IPS-NIHi7 (cell line): ENCODE results near the gene S100A1.
"Not testable (repeated sequence)": the region's sequence is repeated elsewhere in the genome, so short reads cannot be mapped to it uniquely, and the experiment has no call there.

Experiments
- DNase-seq: peaks from one replicate; pipeline ENCODE4 v3.0.0; 2012; ENCODE audit warnings: mixed read lengths; ENCODE audit errors: extremely low spot score

The S100A1 gene

GRCh38 chr1:153658400-153659174 lies 30.4 kb downstream of the S100A1 start, which contains the start of gene SNAPIN:
TSS of gene SNAPIN (plus strand) at chr1:153658703. CDS start at chr1:153658744, 41 bp downstream.
- peak; percentile 93 for DNase-seq

GRCh38 chr1:153659175-153659534 lies 30.9 kb downstream of the S100A1 start:
- DNase-seq = no peak

- no peak for DNase-seq
Measured at GRCh38 chr1:153659656-153660055, 31.4 kb downstream of the S100A1 start.

- no peak for DNase-seq
Measured at GRCh38 chr1:153661111-153661708, 33.0 kb downstream of the S100A1 start.

GRCh38 chr1:153662269-153662668 lies 34.0 kb downstream of the S100A1 start:
- no peak for DNase-seq

- no peak for DNase-seq
Measured at GRCh38 chr1:153663211-153663610, 35.0 kb downstream of the S100A1 start.

GRCh38 chr1:153667439-153667838 lies 39.2 kb downstream of the S100A1 start:
- DNase-seq = no peak

- DNase-seq = not testable (repeated sequence)
Measured at GRCh38 chr1:153668672-153669071, 40.4 kb downstream of the S100A1 start.

- DNase-seq = no peak
Measured at GRCh38 chr1:153669606-153670005, 41.4 kb downstream of the S100A1 start.

- DNase-seq = no peak
Measured at GRCh38 chr1:153670257-153670858, 42.1 kb downstream of the S100A1 start.

- DNase-seq = peak; percentile 97
Measured at GRCh38 chr1:153670859-153671627, 42.8 kb downstream of the S100A1 start, which contains the start of gene ILF2. TSS of gene ILF2 (minus strand) at chr1:153670993. CDS start at chr1:153670922, 71 bp downstream.

- not testable (repeated sequence) for DNase-seq
Measured at GRCh38 chr1:153671628-153672353, 43.6 kb downstream of the S100A1 start.

- DNase-seq = no peak
Measured at GRCh38 chr1:153673511-153673910, 45.3 kb downstream of the S100A1 start.

- peak; percentile 77 for DNase-seq
Measured at GRCh38 chr1:153677718-153678518, 49.7 kb downstream of the S100A1 start.

GRCh38 chr1:153678519-153679336 lies 50.5 kb downstream of the S100A1 start, which contains the start of gene NPR1:
TSS of gene NPR1 (plus strand) at chr1:153678688. CDS start at chr1:153679109, 421 bp downstream.
- peak; percentile 74 for DNase-seq

GRCh38 chr1:153679337-153680119 lies 51.3 kb downstream of the S100A1 start:
- no peak for DNase-seq

- DNase-seq = peak; percentile 63
Measured at GRCh38 chr1:153680120-153680403, 51.8 kb downstream of the S100A1 start.
